HG02852 (cell line): ENCODE measurements around the gene DENND5B.
"Not testable (repeated sequence)": the region's sequence is repeated elsewhere in the genome, so short reads cannot be mapped to it uniquely, and the experiment has no call there.

Experiments used
- ATAC-seq: cut with Tn5 transposase; IDR thresholded peaks from one replicate; pipeline ENCODE4 v1.9.1; 2021; ENCODE audit warnings: mild to moderate bottlenecking, moderate library complexity; ENCODE audit not compliant: unreplicated experiment

Gene DENND5B

DNA sequence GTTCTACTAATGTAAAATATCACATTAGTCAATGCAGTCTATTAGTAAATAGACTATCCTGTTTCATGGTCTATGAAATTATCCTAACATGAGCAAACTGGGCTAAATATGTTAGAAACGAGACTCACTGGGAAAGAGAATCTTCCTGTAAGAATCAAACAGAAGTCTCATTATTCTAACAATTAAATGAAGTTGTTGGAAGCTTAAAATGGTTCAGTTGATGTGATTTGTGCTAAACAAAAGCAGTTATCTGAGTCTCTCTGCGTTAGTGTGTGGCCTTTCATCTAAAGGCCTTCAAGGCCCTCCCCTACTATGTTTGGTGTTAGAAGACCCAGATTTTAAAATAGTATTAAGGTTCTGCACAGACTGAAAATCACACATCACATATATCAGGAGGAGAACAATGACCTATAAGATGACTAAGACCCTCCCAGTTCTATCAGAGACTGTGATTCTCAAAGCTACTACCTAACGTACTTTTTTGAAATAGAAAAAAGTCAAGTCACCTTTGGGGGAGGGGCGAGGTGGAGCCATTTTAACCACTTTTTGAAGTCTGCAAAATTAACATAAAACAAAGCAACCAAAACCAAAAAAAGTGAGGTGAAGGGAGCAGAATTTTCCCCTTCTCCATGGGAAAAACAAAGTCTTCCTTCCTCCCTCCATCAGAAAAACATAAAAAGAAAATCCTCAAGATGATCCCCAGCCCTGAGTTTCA is 82.3 kb downstream of the DENND5B start:
- ATAC-seq, result no peak

DNA sequence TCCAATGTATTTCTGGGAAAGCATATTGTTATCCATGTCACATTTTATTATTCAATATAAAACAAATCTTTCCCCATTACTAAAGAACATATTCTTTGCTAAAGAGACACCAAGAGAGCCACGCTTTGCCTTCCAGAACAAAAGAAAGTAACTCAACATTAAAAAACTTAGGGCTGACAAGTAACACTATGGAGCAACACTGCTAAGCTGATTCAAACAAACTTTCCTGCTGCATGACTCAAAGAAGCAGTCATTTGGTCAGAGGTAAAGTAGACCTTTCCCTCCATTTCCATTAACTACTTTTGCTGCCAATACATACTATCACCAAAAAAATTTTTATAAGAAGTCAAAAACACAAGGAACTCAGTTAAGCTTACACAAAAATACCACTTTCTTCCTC is 83.0 kb downstream of the DENND5B start:
- ATAC-seq, result no peak

DNA sequence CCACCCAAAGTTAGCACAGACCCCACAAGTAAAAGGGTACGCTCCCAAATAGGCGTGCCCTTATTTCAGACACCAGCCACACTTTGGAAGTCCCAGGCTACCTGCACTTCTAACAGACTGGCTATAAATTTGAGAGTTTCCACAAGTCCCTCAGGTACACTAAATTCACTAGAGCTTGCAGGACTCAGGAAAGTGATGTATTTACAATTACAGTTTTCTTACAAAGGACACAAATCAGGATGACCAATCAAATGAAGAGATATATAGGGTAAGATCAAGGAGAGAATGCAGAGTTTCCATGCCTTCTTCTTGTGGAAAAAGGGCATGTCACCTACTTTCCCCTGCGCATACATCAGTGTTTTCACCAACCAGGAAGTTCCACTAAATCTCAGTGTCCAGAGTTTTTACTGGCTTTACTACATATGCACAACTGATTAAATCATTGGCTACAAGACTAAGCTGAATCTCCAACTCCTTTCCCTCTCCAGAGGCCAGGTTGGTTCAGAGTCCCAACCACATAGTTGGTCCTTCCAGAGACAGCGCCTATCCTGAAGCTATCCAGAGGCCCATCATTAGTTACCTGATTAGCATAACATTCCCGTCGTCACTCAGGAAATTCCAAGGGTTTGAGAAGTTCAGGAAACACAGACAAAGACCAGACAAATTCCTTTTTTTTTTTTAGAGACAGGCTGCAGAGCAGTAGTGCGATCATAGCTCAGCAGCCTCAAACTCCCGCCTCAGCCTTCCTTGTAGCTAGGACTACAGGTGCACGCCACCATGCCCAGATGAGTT is 84.2 kb downstream of the DENND5B start:
- ATAC-seq, result no peak

DNA sequence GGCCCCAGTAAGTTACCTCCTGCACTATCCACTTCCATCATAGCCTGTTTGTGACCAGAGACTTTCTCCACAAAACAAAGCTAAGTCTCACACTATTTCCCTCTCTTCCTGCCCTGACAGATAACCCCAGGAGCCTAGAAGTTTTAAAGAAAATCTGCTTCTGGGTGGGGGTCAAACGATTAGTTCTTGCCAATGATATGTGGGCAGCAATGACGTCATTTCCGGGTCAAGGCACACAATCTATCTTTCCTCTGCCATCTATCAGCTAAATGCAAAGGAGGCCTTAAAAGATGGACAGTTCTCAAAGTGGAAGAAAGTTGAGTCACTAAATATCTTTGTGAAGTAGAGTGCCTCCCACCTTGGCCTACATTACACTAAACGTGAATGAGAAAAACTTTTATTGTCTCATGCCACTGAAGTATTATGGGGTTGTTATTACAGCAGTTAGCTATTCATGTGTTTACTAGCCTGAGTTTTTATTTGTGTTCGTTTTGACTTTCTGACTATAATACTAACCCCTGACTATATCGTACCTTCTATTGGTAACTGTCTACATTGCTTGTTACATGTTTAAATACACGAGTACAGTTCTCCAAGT is 86.2 kb downstream of the DENND5B start:
- ATAC-seq, result no peak

DNA sequence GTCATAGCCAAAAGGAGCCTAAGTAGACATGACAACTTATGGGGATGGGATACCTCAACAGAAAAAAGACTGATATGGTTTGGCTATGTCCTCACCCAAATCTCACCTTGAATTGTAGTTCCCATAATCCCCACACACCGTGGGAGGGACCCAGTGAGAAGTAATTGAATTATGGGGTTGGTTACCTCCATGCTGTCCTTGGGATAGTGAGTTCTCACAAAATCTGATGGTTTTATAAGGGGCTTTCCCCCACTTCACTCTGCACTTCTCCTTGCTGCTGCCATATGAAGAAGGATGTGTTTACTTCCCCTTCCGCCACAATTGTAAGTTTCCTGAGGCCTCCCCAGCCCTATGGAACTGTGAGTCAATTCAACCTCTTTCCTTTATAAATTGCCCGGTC is 89.9 kb downstream of the DENND5B start:
- not testable (repeated sequence) for ATAC-seq

DNA sequence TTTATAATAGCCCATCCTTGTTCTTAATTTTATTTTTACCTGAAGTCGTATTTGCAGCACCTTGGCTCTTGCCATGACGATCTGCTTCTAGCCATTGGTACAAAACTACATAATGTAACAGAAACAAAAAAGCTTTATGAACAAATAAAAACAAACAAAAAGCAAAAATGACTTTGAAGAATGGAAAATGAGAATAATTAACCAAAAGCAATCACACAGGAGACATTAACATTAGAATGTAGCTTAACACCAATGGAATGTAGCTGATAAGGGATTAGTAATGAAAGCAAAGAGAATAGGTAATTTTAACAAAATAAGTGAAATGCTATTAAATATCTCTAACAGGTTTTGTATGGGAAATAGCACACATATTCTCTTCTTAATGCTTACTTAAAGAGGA is 91.4 kb downstream of the DENND5B start:
- ATAC-seq, result no peak

DNA sequence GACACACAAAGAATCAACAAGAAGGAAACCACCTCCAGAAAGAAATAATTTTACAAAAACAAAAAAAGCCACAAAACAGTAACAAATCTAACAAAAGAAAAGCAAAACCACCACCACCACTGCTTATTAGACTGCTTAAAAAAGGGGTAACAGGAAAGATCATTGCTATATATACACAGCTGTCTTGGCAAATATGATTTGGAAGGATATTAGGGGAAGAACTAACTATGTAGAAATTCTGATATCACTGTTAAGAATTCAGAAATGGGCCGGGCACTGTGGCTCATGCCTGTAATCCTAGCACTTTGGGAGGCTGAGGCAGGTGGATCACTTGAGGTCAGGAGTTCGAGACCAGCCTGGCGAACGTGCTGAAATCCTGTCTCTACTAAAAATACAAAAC is 92.5 kb downstream of the DENND5B start:
- ATAC-seq, result no peak

DNA sequence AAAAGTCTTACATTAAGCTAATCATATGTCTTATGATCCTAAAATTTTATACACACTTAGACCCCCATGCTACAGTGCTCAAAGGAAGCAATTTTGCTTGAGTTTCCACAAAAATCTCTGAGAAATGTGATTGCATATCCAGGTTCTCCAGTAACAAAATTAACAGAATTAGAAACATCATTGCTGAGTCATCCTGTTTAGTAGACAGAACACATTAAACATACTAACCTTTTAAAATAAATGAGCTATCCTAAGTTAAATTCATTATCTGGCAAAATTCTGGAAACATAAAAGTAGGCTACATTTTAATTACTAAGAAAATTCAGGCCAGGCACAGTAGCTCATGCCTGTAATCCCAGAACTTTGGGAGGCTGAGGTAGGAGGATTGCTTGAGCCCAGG is 94.7 kb downstream of the DENND5B start:
- no peak for ATAC-seq

DNA sequence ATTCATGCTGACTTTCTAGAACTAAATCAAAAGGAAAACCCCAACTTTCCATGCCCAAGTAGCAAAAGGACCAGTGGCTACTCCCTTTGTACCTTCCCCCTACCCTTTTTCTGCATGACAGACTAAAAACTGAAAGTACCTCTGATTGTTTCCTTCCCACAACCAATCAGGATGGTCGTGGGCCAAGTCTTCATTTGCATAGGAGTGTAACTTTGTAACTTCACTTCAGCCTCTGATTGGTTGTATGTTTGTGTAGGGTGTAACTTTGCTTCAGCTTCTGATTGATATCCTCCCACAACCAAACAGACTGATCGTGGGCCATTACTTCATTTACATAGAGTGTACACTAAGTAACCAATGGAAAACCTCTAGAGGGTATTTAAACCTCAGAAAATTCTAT is 96.5 kb downstream of the DENND5B start:
- no peak for ATAC-seq

DNA sequence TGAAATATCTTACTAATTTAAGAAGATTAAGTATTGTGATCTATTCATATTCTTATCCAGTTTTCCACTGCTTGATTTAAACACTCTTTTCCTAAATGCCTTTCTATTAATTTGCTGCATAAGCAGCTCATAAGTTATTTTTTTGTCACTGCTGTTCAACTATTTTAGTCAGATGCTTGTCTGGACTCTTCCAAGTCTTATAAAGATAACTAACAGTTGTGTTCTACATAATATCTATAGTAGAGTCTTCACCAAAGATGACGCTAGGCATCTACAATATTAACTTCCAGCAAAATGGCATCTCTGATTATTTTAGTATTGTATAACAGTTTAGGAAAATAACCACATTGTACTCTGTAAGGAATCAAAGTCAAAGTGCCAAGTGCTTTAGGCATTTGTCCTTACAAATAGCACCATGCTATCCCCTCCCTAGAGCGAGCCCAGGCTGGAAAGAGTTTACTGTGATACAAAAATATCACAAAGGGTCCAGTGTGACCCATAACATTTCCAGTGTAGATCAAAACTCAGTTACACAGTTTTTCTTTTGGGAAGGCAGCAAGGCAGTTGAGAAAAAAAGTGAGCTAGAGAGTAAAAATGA is 98.2 kb downstream of the DENND5B start:
- ATAC-seq, result no peak

DNA sequence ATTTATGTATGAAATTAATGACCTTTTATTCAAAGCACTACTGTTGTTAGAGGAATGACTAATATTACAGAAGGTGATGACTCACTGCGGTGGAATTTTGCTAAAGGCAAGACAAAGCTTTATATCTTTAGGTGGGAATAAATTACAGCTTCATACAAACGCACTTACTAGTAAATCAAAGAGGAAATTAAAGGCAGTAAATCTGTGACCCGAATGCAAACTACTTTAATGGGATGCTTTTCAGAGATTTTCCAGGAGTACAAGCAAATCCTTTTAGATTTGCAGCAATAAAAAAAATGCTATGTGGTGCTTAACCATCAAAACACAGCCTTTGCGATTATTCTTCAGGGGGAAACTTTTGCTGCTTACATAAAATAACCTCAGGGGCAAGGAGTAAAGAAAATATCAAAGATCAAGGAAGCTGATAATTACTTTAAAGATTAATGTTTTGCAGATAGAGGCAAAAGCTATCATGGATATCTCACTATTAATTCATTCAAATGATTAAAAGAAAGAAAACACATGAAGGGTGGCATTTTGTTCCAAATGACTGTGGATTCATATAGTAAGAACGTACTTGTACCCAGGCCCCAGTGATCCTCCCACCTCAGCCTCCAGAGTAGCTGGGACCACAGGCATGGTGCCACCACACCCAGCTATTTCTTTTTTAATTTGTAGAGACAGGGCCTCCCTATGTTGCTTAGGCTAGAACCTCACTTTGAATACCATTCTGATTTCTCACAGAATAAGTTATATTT is 98.9 kb downstream of the DENND5B start:
- no peak for ATAC-seq

DNA sequence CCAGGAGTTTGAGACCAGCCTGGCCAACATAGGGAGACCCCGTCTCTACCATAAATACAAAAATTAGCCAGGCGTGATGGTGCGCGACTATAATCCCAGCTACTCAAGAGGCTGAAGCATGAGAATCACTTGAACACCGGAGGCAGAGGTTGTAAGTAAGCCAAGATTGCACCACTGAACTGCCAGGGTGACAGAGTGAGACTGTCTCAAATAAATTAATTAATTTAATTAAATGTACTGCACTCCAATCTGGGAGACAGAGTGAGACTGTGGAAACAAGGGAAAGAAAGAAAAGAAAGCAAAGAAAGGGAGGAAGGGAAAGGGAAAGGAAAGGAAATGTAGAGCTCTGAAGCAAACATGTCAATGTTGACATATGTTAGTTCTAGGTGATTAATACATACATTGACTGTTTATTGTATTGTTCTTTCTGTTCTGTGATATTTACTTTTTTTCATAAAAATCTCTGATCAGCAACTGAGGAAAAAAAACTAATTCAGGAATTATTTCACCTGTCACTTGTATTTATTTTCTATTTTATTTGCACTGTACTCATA is 99.6 kb downstream of the DENND5B start:
- ATAC-seq, result no peak

DNA sequence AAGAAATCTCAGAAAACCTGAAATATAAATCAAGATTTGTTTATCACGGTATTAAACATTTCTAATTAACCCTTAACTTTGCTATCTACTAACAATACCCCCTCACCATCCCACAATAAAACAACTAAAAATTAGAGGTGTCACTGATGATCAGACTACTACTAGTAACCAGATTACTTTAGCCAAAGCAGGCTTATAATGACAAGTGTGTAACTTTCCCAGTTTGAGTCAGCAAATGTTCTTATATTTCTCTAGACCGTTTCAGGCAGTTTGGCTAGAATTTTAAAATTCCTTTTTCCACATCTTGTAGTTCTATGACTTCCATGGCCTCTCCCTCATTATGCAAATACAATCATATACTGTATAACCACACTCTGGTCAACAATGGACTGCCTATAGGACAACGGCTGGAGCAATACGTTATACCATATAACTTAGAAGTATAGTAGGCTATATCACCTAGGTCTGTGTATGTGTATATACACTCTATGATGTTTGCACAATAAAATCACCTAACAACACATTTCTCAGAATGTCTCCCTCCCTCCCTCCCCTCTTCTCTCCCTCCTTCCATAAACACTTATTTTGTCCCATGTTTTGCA is 102.1 kb downstream of the DENND5B start:
- ATAC-seq, result peak; percentile 50

DNA sequence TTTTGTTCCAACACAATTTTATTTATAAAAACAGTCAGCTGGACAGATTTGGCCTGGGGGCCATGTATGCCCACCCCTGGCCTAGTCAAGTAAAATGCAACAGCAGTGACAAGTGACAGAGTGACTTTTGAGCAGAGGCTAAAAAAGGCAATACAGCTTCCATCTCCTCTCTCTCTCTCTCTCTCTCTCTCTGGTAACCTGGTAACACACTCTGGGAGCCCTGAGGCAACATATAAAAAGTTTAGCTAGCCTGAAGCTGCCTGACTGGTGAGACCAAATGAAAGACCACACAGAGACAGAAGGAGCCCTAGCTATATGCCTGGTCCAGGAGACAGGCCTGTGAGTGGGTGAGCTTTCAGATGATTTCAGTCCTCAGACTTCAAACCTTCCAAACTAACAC is 105.4 kb downstream of the DENND5B start:
- ATAC-seq, result no peak

DNA sequence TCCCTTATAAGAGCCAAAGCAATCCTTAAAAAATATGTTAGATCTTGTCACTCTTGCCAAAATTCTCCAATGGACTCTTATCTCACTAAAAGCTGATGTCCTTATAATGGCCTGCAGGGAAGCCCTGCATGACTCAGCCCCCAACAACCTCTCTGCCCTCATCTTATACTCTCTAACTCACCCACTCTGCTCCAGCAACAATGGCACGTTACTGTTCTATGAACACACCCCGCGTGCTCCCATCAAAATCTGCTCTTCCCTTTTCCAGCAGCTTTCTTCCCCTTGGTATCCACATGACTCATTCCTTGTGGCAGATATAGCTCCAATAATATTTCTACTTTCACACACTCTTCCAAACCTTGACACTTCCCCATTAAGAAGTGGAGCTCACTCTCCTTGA is 108.1 kb downstream of the DENND5B start:
- ATAC-seq, result no peak

DNA sequence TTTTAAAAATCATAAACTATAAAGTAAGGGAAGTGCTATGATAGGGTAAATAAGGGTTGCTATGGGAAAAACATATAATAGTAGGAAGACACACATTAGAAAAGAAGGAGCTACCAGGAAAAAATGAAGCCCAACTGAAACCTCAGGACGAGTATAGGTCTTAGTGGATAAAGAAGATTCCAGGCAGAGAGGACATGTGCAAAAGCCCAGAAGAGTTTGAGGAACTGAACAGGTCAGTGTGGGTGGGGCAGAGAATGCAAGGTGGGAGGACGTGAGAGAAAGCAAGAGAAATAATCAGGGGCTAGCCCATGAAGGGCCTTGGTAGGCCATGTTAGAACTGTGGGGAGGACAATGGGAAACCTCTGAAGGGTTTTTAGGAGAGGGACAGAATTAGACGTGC is 109.5 kb downstream of the DENND5B start:
- no peak for ATAC-seq

DNA sequence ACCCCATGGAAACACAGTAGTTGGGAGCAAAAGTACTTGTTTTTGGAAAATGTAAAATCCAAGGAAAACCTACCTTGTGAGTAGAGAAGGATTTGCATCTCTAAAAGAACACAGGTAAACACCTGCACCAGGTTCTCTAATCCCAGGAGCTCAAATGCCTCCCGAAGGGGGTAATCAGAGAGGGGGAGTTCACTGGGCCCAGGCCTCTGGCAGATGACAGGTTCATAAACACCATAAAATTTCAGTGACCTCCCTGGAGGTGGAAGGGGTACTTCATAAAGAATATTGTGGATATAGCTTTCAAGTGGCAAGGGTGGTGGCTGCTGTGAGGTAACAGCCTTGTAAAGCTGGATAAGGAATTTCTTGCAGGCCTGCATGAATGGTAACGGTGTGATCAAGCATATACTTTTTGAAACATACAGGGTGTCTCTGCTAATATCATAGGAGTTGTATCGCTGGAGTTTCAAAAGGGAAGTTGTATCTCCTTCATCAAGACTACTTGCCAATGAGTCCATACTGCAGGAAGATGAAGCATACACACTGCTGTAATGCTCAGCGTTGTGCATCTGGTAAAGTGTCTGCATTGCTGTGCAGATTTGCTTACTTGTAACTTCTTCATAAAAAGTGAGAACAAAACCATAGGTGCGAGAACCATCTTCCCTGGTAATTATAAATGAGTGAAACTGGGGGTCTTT is 111.3 kb downstream of the DENND5B start:
- ATAC-seq, result no peak

DNA sequence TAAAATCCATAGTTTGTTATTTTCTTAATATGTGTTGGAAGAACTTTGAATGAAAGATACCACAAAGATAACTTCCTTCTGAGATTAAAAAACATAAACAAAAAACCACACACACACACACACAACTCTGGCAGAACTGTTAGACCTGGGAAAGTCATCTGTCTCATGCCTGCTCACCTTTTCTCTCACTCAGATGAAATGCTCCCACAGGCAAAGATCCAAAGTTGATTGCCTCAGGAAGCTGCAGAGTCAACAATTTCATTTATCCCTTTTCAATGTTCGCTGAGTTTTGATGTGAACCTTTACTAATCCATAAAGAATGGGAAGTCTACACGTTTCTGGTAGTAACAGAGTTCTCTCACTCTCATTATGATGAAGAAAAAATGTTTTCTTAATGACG is 112.0 kb downstream of the DENND5B start:
- no peak for ATAC-seq

DNA sequence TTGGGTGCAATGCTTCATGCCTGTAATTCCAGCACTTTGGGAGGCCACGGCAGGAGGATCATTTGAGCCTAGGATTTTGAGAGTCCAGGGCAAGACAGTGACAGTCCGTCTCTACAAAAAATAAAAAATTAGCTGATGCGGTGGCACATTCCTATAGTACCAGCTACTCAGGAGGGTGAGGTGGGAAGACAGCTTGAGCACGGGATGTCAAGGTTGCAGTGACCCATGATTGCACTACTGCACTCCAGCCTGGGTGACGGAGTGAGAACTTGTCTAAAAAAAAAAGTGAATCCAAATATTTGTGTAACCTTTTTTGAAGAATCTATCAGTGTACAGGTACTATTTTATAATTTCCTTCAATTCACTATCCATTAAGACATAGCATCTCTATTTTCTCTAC is 112.5 kb downstream of the DENND5B start:
- ATAC-seq, result no peak

DNA sequence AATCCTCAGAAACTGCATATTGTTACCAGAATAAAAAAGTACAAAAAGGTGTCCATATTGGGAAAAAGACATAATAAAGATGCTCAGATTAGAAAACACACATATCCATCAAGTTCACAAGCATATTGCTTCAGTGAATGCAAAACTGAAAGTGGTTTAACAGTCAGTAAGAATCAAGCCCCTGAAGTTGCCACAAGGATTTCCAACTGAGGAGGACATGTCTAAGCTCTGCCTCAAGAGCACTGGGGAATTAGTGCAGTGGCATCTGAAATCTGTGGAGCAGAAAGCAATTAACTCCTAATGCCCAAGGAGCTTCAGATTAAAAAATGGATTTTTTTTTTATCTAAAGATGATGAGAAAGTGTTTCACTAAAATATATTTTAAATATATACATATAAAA is 113.2 kb downstream of the DENND5B start:
- ATAC-seq, result no peak
